ENCODE measurements around the gene VAV1.

VAV1 gene, protein sequence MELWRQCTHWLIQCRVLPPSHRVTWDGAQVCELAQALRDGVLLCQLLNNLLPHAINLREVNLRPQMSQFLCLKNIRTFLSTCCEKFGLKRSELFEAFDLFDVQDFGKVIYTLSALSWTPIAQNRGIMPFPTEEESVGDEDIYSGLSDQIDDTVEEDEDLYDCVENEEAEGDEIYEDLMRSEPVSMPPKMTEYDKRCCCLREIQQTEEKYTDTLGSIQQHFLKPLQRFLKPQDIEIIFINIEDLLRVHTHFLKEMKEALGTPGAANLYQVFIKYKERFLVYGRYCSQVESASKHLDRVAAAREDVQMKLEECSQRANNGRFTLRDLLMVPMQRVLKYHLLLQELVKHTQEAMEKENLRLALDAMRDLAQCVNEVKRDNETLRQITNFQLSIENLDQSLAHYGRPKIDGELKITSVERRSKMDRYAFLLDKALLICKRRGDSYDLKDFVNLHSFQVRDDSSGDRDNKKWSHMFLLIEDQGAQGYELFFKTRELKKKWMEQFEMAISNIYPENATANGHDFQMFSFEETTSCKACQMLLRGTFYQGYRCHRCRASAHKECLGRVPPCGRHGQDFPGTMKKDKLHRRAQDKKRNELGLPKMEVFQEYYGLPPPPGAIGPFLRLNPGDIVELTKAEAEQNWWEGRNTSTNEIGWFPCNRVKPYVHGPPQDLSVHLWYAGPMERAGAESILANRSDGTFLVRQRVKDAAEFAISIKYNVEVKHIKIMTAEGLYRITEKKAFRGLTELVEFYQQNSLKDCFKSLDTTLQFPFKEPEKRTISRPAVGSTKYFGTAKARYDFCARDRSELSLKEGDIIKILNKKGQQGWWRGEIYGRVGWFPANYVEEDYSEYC

DNA sequence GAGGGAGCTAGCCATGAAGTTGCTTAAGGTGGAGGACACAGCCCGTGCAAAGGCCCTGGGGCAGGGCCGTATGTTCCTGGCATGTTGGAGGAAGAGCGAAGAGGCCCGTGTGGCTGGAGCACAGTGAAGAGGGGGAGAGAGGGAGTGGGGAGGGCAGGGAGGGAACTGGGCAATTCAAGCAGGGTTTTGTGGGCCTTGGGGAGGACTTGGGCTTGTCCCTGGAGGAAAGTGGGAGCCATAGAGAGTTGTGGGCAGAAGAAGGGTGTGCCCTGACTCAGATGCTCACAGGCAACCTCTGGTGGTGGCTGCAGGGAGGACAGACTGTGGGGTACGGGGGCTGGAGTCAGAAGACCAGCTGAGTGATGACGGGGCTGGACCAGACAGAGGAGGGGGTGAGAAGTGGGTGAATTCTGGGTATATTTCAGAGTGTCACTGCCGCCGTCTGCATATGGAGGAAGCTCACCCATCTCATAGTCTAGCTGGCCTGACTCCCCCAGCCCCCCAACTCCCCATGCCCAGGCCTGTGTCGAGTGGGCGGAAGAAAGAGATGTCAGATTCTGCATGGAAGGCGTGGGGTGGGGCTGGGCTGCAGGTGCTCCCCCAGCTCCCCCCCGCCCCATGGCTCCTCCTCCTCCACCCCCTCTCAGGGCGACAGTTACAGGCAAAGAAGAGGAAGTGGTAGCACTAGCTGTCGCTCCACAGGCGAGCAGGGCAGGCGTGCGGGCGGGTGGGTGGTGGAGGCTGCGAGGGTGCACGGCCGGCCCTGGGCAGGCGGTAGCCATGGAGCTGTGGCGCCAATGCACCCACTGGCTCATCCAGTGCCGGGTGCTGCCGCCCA lies at the start of gene VAV1:
TSS of gene VAV1 (plus strand) at position 681 of the 838 bp plus-strand sequence. CDS start at position 781, 100 bp downstream.
- DNase-seq: peak; percentile 90 to 91

DNA sequence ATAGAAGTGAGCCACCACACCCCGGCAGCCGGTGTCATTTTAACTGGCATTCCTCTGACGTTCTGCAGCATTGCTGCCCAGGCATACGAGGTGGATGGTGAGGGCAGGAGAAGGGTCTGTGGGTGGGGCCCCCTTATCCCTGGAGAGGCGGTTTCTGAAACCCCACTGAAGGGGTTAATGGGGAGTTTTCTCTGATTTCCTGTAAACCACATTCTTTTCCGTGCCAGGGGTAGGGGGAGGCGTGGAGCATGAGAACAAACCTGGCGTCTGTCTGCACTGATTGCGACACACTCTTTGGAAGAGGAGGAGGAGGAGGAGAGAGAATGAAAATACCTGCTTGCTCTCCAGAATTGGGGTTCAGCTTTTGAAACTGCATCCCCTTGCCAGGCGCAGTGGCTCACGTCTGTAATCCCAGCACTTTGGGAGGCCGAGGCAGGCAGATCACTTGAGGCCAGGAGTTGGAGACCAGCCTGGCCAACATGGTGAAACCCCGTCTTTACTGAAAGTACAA lies 49.3 kb upstream of the VAV1 start:
- DNase-seq: no peak

DNA sequence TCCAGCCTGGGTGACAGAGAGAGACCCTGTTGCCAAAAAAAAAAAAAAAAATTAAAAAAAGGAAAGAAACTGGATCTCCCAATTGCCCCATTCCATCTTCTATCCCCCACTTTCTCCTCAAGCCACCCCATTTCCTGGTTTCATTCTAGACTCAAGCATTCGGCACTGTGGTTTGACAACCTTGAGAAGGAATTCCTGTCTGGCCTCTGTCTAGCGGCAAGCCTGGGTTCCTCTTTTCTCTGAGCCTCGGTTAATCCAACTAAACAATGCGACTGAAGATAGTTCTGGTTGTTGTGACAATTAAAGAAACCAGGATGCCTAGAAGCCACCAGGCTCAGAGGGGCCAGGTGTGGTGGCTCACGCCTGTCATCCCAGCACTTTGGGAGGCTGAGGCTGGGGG lies 48.8 kb upstream of the VAV1 start:
- no peak for DNase-seq

DNA sequence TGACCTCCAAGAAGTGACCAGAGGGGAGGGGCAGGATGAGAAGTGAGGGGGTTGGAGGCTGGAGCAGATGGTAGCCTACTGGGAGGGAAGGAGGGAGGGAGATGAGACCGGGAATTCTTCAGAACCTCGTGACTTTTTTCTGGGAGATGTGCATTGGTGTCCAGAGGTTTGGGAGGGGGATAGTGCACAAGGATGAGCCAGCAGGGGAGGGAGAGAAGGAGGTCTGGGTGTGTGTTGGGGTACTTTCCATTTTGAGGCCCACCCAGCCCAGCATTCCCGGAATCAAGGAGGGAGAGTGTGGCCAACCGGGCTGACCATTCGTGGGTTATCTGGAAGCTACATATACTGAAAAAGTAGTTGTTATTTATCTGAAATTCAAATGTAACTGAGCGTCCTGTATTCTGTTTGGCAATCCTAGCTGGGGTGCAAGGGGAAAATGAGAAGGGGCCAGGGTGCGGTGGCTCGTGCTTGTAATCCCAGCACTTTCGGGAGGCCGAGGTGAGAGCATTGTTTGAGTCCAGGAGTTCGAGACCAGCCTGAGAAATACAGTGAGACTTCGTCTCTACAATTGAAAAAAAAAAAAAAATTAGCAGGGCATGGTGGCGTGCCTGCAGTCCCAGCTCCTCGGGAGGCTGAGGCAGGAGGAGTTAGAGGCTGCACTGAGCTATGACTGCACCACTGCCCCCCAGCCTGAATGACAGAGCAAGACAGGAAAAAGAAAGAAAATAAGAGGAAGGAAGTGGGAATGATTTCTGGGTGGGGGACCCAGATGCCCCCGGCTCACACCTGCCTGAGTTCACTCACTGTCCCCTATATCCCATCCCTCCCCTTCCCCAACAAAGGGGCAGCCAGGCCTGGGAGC lies 47.6 kb upstream of the VAV1 start:
- no peak for DNase-seq

DNA sequence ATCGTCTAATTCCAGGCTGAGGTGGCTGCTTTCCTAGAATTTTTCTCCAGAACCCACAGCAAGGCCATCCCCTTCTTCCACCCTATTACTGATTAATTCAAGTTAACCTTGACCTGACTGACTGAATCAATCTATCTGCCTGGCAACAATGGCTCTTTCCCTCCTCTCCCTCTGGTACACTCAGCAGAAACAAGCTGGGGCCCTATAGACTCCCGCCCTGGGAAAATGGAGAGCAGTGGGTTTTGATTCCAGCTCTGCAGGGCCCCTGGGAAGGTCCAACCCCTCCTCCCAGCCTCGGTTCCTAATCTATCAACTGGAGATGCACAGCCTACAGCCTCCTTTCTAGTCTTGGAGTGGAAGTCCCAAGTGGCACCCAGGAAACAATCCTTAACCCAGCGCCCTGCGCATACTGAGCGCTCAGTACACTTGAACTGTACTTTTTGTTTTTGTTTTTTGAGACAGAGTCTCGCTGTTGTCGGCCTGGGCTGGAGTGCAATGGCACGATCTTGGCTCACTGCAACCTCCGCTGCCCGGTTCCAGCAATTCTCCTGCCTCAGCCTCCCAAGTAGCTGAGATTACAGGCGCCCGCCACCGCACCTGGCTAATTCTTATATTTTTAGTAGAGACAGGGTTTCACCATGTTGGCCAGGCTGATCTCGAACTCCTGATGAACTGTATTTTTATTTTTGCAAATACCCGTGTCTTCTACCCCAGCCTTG lies 46.8 kb upstream of the VAV1 start:
- DNase-seq: no peak

DNA sequence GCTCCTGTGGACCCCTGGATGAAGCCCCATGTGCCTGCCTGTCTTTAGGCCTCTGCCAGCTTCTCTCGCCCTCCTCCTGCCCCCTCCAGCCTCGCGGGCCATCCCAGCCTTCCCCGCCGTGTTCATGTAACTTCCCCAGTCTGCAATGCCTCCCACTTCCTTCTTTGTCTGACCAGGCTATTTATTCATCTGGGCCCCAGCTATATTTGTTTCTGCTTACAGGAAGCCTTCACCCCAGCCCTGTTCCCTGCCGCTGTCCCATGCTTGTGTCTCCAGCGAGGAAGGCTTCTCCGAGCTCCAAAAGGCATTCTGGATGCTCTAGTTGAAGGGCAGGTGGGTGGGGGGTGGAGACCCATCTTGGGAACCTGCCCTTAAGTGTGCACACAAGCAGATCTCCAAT lies 44.2 kb upstream of the VAV1 start:
- peak in 1 of 2 donors; percentile 25 for DNase-seq

DNA sequence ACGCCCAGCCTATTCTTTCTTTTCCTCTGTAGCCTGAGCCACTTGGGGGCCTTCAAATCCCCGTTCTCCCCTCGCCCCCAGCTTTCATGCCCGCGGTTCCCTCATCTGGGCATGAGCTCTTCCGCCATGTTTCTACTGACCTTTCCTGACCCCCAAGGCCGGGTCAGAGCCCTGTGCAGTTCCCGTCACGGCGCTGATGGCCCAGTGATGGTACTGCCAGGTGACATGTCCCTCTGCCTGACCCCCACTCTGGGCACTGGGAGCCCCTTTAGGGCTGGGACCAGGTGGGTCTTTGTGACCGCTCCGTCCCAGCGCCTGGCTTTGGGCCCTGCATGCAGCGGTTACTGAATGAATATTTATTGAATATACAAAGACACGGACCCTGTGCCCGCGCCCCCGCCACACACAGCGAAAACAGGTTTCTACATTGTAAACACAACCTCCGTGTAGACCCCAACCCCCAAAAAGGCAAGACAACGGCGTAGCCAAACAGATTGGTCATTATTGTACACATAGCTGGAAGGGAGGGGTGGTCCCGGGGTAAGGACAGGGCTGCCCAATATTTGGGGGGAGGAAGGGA lies 42.8 kb upstream of the VAV1 start:
- no peak for DNase-seq

DNA sequence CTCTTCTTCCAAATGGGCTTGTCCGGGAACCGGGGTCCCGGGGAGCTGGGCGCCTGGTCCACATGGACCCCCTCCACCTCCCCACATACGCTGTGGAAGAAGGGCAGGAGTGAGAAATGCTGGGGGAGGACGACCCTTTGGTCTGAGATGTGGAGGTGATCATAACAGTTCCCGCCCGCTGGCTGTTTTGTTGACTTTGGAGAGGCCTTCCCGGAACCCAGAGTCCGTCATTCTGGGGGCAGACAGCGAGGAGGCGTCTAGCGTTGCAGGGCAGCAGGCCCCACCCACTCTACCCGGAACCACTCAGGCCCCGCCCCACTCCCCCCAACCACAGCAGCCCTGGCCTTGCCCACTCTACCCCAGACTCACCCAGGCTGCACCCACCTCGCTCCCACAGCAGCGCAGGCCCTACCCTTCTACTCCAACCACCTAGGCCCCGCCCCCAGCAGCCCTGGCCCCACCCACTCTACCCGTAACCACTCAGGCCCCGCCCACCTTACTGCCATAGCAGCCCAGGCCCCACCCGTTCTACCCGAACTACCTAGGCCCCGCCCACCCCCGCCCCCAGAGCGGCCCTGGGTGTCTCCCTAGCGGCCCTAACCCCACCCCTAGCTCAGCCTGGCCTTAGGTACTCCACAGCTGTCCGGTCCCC lies 42.2 kb upstream of the VAV1 start:
- peak; percentile 35 to 46 for DNase-seq

DNA sequence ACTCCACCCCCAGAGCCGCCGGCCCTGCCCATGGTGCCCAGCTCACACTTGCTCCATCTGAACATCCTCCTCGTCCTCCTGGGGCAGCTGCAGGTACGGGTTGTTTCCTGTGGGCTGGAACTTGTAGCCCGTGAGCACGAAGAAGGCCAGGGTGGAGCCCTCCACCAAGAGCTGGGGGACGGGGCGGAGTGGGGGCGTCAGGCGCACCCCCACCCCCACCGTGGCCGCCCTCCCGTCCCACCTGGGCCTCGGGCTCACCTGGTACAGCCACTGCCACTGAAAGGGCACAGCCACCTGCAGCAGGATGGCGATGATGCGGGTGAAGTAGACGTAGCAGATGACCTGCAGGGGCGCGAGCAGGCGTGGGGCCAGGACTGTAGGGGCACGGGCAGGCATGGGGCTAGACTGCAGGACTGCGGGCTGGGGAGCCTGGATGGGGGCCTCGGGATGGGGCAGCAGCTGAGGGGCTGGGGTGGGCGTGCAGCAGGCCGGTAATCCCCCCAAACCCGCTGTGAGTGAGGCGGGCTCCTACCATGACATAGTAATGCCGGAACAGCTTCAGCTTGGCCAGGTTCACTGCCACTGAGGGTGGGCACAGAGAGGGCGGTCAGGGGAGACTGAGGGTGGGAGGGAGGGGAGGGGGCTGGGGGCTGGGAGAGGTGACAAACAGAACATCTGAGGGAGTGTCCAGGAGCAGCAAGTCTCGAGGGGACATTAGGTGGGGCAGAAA lies 41.4 kb upstream of the VAV1 start:
- no peak for DNase-seq

DNA sequence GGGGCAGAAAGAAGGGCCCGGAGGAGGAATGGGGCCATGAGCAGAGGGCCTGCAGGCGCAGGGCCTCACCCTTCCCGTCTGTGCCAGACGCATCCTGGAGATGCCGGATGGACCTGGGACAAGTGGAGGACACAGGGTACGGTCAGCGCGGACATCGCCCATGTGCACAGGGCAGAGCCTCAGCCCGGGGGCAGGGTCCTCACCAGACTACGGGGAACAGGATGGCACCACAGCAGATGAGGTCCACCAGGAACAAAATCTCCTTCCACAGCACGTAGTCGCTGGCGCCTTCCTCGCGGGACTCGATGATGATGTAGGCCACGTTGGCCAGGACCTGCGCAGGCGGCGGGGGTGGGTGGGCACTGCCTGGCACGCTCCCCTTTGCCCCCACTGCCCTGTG lies 40.7 kb upstream of the VAV1 start:
- no peak for DNase-seq

DNA sequence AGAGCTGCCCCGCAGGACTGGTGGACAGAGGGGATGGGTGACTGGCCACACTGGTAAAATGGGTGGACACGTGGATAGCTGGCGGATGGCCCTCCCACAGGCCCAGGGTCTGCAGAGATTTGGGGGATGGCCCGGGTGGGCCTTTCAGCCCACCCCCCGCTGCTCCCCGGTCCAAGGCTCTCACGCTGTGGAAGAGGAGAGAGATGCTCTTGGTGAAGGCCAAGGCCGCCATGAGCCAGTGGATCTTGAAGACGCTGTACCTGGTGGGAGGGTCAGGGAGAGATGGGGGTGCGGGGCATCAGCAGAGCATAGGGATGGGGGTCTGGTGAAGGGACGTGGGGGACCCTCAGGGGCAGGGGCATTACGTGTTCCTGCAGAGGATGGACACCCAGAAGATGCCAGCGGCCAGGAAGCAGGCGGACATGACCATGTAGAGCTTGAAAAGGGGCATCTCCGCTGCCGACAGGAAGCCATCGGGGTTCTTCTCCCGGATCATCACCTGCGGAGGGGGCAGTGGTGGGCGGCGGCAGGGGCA lies 39.6 kb upstream of the VAV1 start:
- no peak for DNase-seq

DNA sequence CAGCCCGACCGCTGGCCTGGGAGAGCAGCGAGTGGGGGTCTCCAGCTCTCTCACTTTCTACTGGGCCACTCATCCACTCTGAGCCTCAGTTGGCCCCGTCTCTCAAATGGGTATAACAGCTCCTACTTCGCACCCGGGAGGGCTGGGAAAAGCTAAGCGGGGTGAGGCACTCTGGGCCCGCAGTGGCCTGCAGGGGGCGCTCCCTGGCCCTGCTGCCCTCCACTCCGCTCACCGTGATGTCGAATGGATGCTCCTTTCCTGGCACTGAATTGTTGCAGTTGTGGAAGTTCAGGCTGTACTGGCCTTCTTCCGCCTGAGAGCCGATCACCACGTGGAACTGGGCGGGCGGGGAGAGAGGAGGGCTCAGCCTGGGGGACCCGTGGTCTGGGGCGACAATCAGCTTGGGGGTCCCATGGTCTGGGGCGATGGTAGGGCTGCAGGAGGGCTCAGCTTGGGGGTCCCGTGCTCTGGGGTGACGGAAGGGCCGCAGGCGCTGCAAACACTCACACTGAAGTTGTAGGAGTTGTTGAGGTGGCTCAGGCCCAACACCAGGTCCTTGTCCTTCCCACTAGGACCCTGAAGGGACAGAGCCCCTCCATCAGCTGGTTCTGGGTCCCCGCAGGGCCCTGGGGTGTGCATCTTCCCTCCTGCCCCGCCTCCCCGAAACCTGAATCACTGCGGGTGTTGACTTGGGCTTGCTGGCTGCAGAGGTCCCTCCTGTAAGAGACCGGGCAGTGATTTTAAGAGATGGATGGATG lies 39.0 kb upstream of the VAV1 start:
- peak in 1 of 2 donors; percentile 26 for DNase-seq

DNA sequence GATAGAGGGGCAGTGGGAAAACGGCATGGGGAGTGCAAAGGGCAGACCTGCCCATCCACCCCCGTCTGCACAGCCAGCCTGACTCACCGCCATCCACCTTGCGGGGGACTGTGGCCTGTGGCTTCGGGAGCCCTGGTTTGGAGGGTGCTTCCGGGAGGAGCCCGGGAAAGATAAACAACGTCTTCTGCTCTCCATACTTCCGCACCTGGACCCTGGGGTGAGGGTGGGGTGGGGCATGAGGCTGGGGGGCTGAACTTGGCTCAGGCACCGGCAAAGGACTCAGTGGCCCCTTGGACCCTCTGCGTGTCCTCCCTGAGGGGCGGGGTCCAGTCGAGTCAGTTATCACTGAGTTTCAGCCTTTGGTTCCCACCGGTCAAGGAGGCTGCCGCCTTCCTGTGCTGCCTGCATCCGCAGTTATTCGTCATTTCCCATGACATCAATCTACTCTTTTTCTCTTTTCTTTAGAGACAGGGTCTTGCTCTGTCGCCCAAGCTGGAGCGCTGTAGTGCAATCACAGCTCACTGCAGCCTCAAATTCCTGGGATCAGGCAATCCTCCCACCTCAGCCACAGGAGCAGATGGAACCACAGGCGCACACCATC lies 38.3 kb upstream of the VAV1 start:
- DNase-seq: no peak

DNA sequence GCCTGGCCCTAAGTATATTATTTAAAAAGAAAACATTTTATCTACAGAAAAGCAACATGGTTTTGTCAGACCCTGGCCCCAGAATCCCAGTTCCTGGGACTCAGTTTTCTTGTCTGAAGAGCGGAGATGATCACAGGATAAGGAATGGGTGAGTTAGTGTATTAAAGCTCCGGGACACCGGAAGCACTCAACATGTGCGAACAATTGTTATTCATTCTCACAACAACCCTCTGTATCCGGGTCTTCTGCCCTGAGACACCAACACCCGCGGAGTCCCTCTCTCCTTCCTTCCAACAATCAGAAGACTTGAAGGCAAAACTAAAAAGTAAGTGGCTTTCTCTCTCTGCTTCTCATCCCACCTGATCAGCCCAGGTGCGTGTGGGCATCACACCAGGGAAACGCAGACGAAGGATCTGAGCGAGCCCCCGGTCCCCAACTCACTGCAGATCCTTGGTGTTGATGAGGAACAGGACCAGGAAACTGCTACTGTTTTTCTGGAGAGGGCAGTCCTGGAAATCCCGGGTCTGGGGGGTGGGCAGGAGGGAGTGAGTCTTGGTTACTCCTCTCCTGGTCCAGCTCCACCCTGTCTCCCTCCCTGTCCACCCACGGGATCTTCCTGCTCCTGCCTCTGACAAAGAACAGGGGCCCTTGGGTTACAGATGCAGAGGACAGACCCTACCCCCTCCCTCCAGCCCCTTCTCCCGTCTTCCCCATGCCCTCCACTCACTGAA lies 37.2 kb upstream of the VAV1 start:
- no peak for DNase-seq

DNA sequence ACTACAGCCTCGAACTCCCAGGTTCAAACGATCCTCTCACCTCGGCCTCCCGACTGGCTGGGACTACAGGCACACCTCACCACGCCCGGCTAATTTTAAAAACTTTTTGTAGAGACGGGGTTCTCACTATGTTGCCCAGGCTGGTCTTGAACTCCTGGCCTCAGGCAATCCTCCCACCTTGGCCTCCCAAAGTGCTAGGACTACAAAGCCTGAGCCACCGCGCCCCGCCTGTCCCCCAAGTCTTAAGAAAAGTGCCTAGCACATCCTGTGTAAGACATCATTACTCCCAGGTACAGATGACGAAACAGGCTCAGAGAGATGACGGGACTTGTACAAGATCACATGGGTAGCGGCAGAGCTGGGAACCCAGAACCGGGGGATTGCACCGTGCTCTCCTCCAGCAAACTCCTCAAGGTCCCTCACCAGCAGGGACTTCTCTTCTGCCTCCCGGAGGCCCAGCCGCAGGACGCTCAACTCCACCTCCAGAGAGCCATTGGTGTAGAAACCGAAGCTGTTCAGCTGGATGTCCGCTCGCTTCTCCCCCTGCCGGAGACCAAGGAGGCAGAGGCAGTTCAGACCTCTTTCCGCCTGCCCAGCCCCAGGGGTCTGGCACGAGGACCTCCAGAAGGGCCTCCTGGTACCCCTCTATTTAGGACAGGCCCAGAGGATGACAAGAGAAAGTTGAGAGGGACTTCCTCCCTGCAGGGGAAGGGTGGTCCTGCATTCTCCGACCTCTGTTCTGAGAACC lies 36.2 kb upstream of the VAV1 start:
- DNase-seq: peak; percentile 77 to 85

DNA sequence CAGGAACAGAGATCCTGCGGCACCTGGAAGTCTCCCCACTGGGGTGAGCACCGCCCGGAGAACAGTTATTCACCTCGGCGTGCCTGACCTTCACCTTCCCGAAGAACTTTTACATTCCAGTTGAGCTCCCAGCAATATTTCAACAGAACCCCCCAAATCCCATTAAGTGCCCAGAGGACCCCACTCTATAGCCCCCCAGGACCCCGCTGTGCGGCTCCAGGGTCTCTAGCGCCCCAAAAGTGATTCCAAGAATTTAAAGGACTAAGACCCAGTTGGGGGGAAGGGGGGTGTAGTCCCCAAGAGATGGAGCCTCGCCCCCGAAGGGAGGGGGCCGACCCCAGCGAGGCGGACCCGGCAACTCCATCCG lies 35.6 kb upstream of the VAV1 start:
- no peak for DNase-seq
